Breast epithelium (tissue), 3 donors: ENCODE data around the gene CCDC187.

Experiments used
- POLR2A ChIP-seq: fragments of 450-650 bp; IDR thresholded peaks from one replicate; pipeline ENCODE4 v1.6.1; 2016; ENCODE audit warnings: antibody characterized with exemption, mild to moderate bottlenecking, moderate library complexity
- POLR2AphosphoS5 ChIP-seq, 3 donors: sonication (generic); formaldehyde crosslinking; IDR thresholded peaks; one replicate each; pipeline ENCODE4 v1.6.1; 2017; ENCODE audit warnings: antibody characterized with exemption in 3 of 3
- TF ChIP-seq, protein P1 (sequence below), 3 donors: fragments of 450-650 bp; IDR thresholded peaks; one replicate each; pipeline ENCODE4 v1.5.1; 2016 to 2017; ENCODE audit warnings: antibody characterized with exemption in 3 of 3, mild to moderate bottlenecking in 3 of 3, moderate library complexity in 3 of 3

DNA sequence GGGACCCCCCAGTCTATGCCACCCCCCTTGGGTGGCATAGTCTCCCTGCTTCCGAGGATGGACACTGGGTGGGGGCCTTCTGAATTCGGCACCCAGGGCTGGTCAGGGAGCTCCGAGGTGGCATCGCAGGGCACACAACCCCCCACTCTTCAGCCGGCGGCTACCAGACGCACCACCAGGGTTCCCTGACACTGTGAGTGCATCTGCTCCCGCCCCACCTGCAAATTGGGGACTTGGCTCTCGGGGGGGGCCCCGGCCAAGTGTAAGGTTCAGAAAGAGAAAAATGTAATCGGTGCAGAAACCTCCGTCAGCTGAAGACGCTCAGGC, 45.6 kb downstream of the CCDC187 start:
- TF ChIP-seq, protein P1, sequence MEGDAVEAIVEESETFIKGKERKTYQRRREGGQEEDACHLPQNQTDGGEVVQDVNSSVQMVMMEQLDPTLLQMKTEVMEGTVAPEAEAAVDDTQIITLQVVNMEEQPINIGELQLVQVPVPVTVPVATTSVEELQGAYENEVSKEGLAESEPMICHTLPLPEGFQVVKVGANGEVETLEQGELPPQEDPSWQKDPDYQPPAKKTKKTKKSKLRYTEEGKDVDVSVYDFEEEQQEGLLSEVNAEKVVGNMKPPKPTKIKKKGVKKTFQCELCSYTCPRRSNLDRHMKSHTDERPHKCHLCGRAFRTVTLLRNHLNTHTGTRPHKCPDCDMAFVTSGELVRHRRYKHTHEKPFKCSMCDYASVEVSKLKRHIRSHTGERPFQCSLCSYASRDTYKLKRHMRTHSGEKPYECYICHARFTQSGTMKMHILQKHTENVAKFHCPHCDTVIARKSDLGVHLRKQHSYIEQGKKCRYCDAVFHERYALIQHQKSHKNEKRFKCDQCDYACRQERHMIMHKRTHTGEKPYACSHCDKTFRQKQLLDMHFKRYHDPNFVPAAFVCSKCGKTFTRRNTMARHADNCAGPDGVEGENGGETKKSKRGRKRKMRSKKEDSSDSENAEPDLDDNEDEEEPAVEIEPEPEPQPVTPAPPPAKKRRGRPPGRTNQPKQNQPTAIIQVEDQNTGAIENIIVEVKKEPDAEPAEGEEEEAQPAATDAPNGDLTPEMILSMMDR (IDR thresholded peaks at IDR 0.05) = no peak
- TF ChIP-seq POLR2AphosphoS5 (IDR thresholded peaks at IDR 0.05) (no peak), POLR2A (no peak)
